WTC11 (cell line): ENCODE results near the gene ACYP2.

Experiments
- CTCF ChIP-seq: fragments of 200-600 bp; IDR thresholded peaks from 2 replicates; pipeline ENCODE4 v1.8.0; 2022; ENCODE audit warnings: antibody characterized with exemption
- TF ChIP-seq, protein P1 (sequence below): sonication (generic); formaldehyde crosslinking; conservative IDR thresholded peaks from 2 replicates; pipeline ENCODE4 v1.8.1; 2022; ENCODE audit warnings: mild to moderate bottlenecking, missing genetic modification reagents

- TF ChIP-seq, protein P1, sequence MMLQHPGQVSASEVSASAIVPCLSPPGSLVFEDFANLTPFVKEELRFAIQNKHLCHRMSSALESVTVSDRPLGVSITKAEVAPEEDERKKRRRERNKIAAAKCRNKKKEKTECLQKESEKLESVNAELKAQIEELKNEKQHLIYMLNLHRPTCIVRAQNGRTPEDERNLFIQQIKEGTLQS (CRISPR knock-in tag) = no peak
- TF ChIP-seq CTCF = no peak
These were observed 17.6 kb downstream of the ACYP2 start for GRCh38 chr2:54133056-54133455.
